GM13976 (cell line): Measurements from ENCODE around the gene EHHADH.

ENCODE experiments used
- DNase-seq: peaks from one replicate; pipeline ENCODE4 v3.0.0; 2012; ENCODE audit warnings: low spot score
- CTCF ChIP-seq: IDR thresholded peaks from 2 replicates; pipeline ENCODE4 v1.5.1; 2012; ENCODE audit warnings: borderline replicate concordance, mild to moderate bottlenecking; ENCODE audit not compliant: insufficient read depth; ENCODE audit errors: extremely low read depth, missing control alignments, control extremely low read depth
- in situ Hi-C: fragments of 300-500 bp; cut with MboI; formaldehyde crosslinking; loops from one replicate; pipeline ENCODE4 v1.12.0; 2022; ENCODE audit warnings: low sequenced_read_pairs, mixed read lengths, inconsistent platforms; ENCODE audit not compliant: unreplicated experiment

Gene EHHADH

GRCh38 chr3:185195652-185196051 is 58.2 kb downstream of the EHHADH start:
- no peak for DNase-seq
- TF ChIP-seq CTCF: no peak
- in situ Hi-C loops: loop anchor here (25.0 kb wide), 1 partner anchor 308 kb away; no protein-coding TSS in a partner anchor

- in situ Hi-C loops: loop anchor here (25.0 kb wide), 1 partner anchor 302 kb away; no protein-coding TSS in a partner anchor
- DNase-seq: no peak
- no peak for TF ChIP-seq CTCF
Measured at GRCh38 chr3:185188816-185189215, 65.0 kb downstream of the EHHADH start.

GRCh38 chr3:185187391-185187790 is 66.5 kb downstream of the EHHADH start:
- DNase-seq: no peak
- TF ChIP-seq CTCF: no peak
- in situ Hi-C loops: loop anchor here (25.0 kb wide), 1 partner anchor 300 kb away; no protein-coding TSS in a partner anchor

- peak; percentile 48 for TF ChIP-seq CTCF
- peak; percentile 41 for DNase-seq
- in situ Hi-C loops: loop anchor here (25.0 kb wide), 1 partner anchor 290 kb away; no protein-coding TSS in a partner anchor
Measured at GRCh38 chr3:185176750-185177359, 77.0 kb downstream of the EHHADH start.

GRCh38 chr3:185175370-185175987 is 78.4 kb downstream of the EHHADH start:
- DNase-seq: peak; percentile 53
- in situ Hi-C loops: loop anchor here (25.0 kb wide), 1 partner anchor 288 kb away; no protein-coding TSS in a partner anchor
- no peak for TF ChIP-seq CTCF

- in situ Hi-C loops: no loop called here
- no peak for TF ChIP-seq CTCF
- DNase-seq: no peak
Measured at GRCh38 chr3:185172086-185173049, 81.5 kb downstream of the EHHADH start.
